ENCODE data around the gene NDFIP1. TPM values are rescaled to one million over a fixed set of nuclear protein-coding genes. Genes with fewer than 3 reads are reported as not detected.

NDFIP1 gene
- total RNA-seq, 1 experiment from 2014 or later, result 26.6 TPM

DNA sequence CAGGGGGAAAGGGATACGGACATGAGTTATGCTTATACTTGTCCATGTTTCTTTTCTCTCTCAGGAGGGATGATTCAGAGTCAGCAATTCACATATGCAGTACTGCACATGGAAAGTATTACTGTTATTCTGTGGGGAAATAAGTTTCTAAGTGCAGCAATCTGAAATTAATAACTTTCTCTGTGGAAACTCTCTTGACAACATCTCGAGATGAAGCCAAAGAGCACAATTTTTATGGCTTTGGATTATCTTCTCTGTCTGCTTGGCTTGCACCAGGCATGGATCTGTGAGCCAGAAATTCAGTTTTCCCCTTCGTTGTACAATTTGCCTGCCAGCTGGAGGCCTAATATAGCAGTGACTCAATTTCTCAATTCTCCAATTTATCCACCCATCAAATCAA is 2.5 kb upstream of the NDFIP1 start:
- no peak overlapping the region for H2AFZ ChIP-seq (ENCODE audit: low read length)
- H3K9me3 ChIP-seq (ENCODE audit: control insufficient read depth, low read depth, low read length), result no peaks in the 10 kb centered on the region
- H3K4ac ChIP-seq (ENCODE audit: low read depth, low read length), result no peak overlapping the region
- no peaks in the 10 kb centered on the region for H3K79me1 ChIP-seq (ENCODE audit: insufficient read depth, low read depth, low read length, poor library complexity, severe bottlenecking)
- no peak overlapping the region for H3K4me3 Mint-ChIP-seq
- H4K8ac ChIP-seq (replicated peaks; ENCODE audit: insufficient read length, low read depth, low read length), result no peak overlapping the region
- no peak overlapping the region for H2BK12ac ChIP-seq (ENCODE audit: insufficient read length, low read depth, low read length)
- H2BK5ac ChIP-seq (ENCODE audit: insufficient read length, low read length), result no peak overlapping the region
- H3K4me1 Mint-ChIP-seq, result peaks cover 19 to 22% of the 10 kb centered on the region in 2 experiments
- no peak overlapping the region for H3K27ac Mint-ChIP-seq
- H4K91ac ChIP-seq (ENCODE audit: insufficient read length, low read depth, low read length), result no peak overlapping the region
- H2BK15ac ChIP-seq (ENCODE audit: low read depth, low read length), result no peak overlapping the region
- no peak for DNase-seq
- H4K5ac ChIP-seq (ENCODE audit: insufficient read length, low read depth, low read length), result no peak overlapping the region
- no peak overlapping the region for H2BK120ac ChIP-seq (ENCODE audit: low read depth, low read length, poor library complexity, severe bottlenecking)
- H4K20me1 ChIP-seq (ENCODE audit: control insufficient read depth, insufficient read depth, insufficient read length), result no peaks in the 10 kb centered on the region
- peaks cover 10% of the 10 kb centered on the region for H3K23me2 ChIP-seq (ENCODE audit: insufficient read length, low read depth, low read length, poor library complexity, severe bottlenecking)
- no peaks in the 10 kb centered on the region for H3K9me3 Mint-ChIP-seq
- H3K23ac ChIP-seq (ENCODE audit: insufficient read length, low read depth, low read length), result no peak overlapping the region
- no peak overlapping the region for H3K14ac ChIP-seq (ENCODE audit: insufficient read depth, low read length)
- no peak overlapping the region for H3K4me2 ChIP-seq (ENCODE audit: insufficient read depth, insufficient read length, low read length)
- no peak overlapping the region for H3T11ph ChIP-seq (ENCODE audit: low read length)
- H2BK20ac ChIP-seq (ENCODE audit: low read depth, low read length, poor library complexity, severe bottlenecking), result no peak overlapping the region
- WGBS (ENCODE audit: extremely low coverage, insufficient read length, low lambda C conversion rate), result no CpG with 5 or more reads among the region's 3 CpGs
- peaks cover 8% of the 10 kb centered on the region; the same call in 1 of the 2 replicates for H3K79me2 ChIP-seq (ENCODE audit: insufficient read depth, low read length)
- H3K56ac ChIP-seq (ENCODE audit: insufficient read length, low read depth, low read length), result no peak overlapping the region
- TF ChIP-seq, protein P1, sequence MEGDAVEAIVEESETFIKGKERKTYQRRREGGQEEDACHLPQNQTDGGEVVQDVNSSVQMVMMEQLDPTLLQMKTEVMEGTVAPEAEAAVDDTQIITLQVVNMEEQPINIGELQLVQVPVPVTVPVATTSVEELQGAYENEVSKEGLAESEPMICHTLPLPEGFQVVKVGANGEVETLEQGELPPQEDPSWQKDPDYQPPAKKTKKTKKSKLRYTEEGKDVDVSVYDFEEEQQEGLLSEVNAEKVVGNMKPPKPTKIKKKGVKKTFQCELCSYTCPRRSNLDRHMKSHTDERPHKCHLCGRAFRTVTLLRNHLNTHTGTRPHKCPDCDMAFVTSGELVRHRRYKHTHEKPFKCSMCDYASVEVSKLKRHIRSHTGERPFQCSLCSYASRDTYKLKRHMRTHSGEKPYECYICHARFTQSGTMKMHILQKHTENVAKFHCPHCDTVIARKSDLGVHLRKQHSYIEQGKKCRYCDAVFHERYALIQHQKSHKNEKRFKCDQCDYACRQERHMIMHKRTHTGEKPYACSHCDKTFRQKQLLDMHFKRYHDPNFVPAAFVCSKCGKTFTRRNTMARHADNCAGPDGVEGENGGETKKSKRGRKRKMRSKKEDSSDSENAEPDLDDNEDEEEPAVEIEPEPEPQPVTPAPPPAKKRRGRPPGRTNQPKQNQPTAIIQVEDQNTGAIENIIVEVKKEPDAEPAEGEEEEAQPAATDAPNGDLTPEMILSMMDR (conservative IDR thresholded peaks at IDR 0.05), result no peak
- H3K9ac ChIP-seq (ENCODE audit: extremely low read depth, insufficient read length, low read length), result no peak overlapping the region
- H3K36me3 Mint-ChIP-seq (ENCODE audit: insufficient read depth in 1 of 3, low read depth in 3 of 3), result peaks cover 0 to 3% (median 1%) of the 10 kb centered on the region in 3 experiments; a peak in 2 of 7 replicates
- no peak overlapping the region for H3K18ac ChIP-seq (ENCODE audit: insufficient read length, low read depth, low read length)
- no peak overlapping the region for H3K27ac ChIP-seq (ENCODE audit: insufficient read length, low read depth, low read length)
- peaks cover 25% of the 10 kb centered on the region for H3K27me3 Mint-ChIP-seq (ENCODE audit: low read depth)
- H3K27me3 ChIP-seq (ENCODE audit: insufficient read depth, low read length), result no peaks in the 10 kb centered on the region
- H3K4me1 ChIP-seq (ENCODE audit: insufficient read depth, low read length), result no peaks in the 10 kb centered on the region; the same call in 1 of the 2 replicates
- H2AK5ac ChIP-seq (ENCODE audit: insufficient read length, low read length), result no peak overlapping the region

Measured in H9 (cell line).